ENCODE results near the gene APOBEC3B. TPM values are rescaled to one million over a fixed set of nuclear protein-coding genes. Genes with fewer than 3 reads are reported as not detected.

APOBEC3B gene
- polyA plus RNA-seq, 1 donor from 2014 or later, result not detected

DNA sequence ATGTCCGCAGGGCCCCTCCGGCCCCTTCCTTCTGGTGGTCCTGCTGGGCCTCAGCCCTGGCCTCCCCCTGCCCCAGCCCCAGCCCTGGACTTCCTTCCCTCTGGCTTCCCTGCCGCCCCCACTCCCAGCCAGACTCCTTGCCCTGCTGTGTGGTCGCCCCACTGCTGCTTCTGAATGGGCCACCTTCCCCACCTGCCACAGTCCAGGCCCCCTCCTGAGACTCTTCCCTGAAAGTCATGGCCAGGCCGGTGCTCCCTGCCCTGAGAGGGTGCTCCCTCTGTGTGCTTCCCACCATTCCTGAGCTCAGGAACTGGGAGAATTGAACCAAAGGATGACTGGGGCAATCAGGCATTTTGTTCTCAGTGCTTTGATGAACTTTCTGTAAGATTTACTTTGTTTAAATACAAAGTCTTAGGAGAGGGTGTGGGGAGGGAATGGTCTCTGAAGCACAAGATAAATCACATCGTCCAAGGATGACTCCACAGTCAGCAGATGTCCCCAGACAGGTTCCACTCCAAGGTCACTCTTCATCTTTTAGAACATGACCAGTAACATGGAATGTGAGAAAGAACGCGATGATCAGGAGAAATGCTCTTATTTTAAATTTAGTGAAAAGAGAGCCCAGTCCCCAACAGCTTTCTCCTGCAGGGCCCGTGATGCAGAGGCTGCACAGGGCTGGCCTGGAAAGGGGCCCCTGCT is 39.6 kb downstream of the APOBEC3B start:
- no peak overlapping the region for H3K4me3 ChIP-seq (ENCODE audit: low read length)
- H2AFZ ChIP-seq (ENCODE audit: low read depth, low read length), result no peak overlapping the region
- H3K9me2 ChIP-seq (ENCODE audit: insufficient read depth, low read length), result no peaks in the 10 kb centered on the region
- H3K36me3 ChIP-seq (ENCODE audit: insufficient read depth, low read length), result no peaks in the 10 kb centered on the region
- no peaks in the 10 kb centered on the region for H3K27me3 ChIP-seq (ENCODE audit: insufficient read depth, low read depth, low read length)
- H3K79me2 ChIP-seq (replicated peaks; ENCODE audit: insufficient read depth, low read length), result no peaks in the 10 kb centered on the region
- H3K9ac ChIP-seq (ENCODE audit: low read length), result no peak overlapping the region
- H3K4me2 ChIP-seq (ENCODE audit: low read length), result no peak overlapping the region
- H4K20me1 ChIP-seq (ENCODE audit: insufficient read depth), result no peaks in the 10 kb centered on the region
- TF ChIP-seq REST (IDR thresholded peaks at IDR 0.05; ENCODE audit: borderline replicate concordance) (no peak), TAF1 (IDR thresholded peaks at IDR 0.05; ENCODE audit: low read depth) (no peak), SMC3 (conservative IDR thresholded peaks at IDR 0.05; ENCODE audit: poor library complexity) (no peak), POLR2AphosphoS5 (IDR thresholded peaks at IDR 0.05) (no peak), EP300 (conservative IDR thresholded peaks at IDR 0.05; ENCODE audit: poor library complexity, severe bottlenecking) (no peak), EZH2 (IDR thresholded peaks at IDR 0.05; ENCODE audit: borderline replicate concordance, insufficient read depth, low read length, poor library complexity, severe bottlenecking) (no peak)
- TF ChIP-seq, protein P1, sequence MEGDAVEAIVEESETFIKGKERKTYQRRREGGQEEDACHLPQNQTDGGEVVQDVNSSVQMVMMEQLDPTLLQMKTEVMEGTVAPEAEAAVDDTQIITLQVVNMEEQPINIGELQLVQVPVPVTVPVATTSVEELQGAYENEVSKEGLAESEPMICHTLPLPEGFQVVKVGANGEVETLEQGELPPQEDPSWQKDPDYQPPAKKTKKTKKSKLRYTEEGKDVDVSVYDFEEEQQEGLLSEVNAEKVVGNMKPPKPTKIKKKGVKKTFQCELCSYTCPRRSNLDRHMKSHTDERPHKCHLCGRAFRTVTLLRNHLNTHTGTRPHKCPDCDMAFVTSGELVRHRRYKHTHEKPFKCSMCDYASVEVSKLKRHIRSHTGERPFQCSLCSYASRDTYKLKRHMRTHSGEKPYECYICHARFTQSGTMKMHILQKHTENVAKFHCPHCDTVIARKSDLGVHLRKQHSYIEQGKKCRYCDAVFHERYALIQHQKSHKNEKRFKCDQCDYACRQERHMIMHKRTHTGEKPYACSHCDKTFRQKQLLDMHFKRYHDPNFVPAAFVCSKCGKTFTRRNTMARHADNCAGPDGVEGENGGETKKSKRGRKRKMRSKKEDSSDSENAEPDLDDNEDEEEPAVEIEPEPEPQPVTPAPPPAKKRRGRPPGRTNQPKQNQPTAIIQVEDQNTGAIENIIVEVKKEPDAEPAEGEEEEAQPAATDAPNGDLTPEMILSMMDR (IDR thresholded peaks at IDR 0.05; ENCODE audit: poor library complexity, severe bottlenecking), result no peak
- no peak overlapping the region for H3K27ac ChIP-seq (ENCODE audit: low read length)
- no peaks in the 10 kb centered on the region for H3K9me3 ChIP-seq (ENCODE audit: low read length)
- no peaks in the 10 kb centered on the region for H3F3A ChIP-seq (ENCODE audit: insufficient read depth, low read length, poor library complexity, severe bottlenecking)

DNA sequence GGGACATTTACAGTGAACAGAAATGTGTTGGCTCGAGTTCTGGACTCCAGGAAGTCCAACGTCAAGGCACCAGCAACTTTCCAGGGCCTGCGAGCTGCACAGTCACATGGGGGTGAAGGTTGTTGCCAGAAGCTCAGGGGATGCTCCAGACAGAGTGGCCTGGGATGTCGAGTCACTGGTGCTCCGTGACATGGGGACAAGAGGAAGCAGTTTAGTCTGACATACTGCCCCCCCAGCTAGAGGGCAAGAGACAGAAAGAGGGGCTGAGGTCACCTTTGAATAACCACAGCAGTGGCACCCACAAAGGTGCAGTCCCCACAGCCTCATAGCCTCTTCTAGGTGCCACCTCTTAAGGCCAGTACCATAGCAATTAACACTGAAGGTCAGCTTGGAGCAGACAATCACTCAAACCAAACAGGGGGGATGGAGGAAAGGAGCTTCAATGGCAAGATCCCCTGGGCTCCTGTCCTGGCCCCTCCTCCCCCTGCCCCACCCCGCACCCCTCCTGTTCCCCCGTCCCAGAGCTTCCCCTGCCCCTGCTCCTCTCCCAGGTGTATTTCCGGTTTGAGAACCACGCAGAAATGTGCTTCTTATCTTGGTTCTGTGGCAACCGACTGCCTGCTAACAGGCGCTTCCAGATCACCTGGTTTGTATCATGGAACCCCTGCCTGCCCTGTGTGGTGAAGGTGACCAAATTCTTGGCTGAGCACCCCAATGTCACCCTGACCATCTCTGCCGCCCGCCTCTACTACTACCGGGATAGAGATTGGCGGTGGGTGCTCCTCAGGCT is 42.6 kb downstream of the APOBEC3B start:
- H3K9ac ChIP-seq (ENCODE audit: low read length), result no peak overlapping the region
- H3K79me2 ChIP-seq (replicated peaks; ENCODE audit: insufficient read depth, low read length), result no peaks in the 10 kb centered on the region
- no peak overlapping the region for H3K4me2 ChIP-seq (ENCODE audit: low read length)
- no peak overlapping the region for H3K4me3 ChIP-seq (ENCODE audit: low read length)
- H3K27ac ChIP-seq (ENCODE audit: low read length), result no peak overlapping the region
- H3K27me3 ChIP-seq (ENCODE audit: insufficient read depth, low read depth, low read length), result no peaks in the 10 kb centered on the region
- H3K9me3 ChIP-seq (ENCODE audit: low read length), result no peaks in the 10 kb centered on the region
- no peak for TF ChIP-seq RAD21 (conservative IDR thresholded peaks at IDR 0.05)
- TF ChIP-seq POLR2AphosphoS5 (IDR thresholded peaks at IDR 0.05), result no peak
- H2AFZ ChIP-seq (ENCODE audit: low read depth, low read length), result no peak overlapping the region
- no peaks in the 10 kb centered on the region for H3K36me3 ChIP-seq (ENCODE audit: insufficient read depth, low read length)
- no peaks in the 10 kb centered on the region for H4K20me1 ChIP-seq (ENCODE audit: insufficient read depth)
- H3K9me2 ChIP-seq (ENCODE audit: insufficient read depth, low read length), result no peaks in the 10 kb centered on the region
- no peaks in the 10 kb centered on the region for H3F3A ChIP-seq (ENCODE audit: insufficient read depth, low read length, poor library complexity, severe bottlenecking)

Data from neural cell (in vitro differentiated cells).